Activated CD4-positive, alpha-beta T cell treated with anti-CD3 and anti-CD28 coated beads, Interleukin-2, amount 50 U/mL, for 1 hour (primary cell): ENCODE results near the gene C11orf58.

ENCODE experiments used
- DNase-seq: peaks from one replicate; pipeline ENCODE4 v3.0.0-alpha.2; 2020

Gene C11orf58

DNA sequence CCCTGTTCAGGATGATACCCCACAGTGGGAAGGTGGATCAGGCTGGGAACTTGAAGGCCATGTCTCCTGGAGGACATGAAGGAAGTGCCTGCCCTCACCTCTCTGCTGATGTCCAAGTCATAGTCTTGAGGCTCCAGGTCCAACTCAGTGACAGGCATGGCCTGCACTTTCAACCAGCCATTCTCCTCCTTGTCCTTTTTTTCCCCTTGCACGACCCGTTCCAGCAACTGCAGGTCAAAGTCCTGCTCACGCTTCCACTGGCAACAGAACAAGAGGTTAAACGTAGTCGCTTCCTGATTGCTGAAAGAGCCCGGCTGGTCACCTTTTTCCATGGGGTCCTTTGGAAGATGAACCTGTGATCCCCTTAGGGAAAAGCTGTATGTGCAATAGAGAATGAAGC lies 47.7 kb downstream of the C11orf58 start:
- DNase-seq: no peak

- no peak for DNase-seq
Observed at GRCh38 chr11:16787035-16787742, 48.7 kb downstream of the C11orf58 start.

GRCh38 chr11:16788141-16789062 lies 50.0 kb downstream of the C11orf58 start:
- peak; percentile 48 for DNase-seq

DNA sequence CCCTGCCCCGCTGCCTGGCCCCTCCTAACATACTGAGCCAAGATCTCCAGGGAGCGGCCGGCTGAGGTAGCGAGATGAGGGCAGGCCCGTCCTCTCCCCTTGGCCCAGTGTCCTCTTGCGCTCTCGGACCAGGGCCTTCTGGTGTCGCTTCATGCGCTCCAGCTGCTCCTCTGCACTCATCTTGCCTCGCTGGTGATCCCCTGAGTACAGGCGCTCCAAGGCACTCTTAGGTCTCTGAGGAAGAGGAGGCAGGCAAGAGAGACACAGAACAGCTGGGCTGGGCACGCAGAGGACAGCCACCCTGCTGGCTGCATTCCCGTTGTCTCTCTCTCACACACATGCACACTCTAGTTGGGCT lies 50.6 kb downstream of the C11orf58 start:
- DNase-seq: no peak

GRCh38 chr11:16789560-16790485 lies 51.4 kb downstream of the C11orf58 start:
- DNase-seq: no peak

DNA sequence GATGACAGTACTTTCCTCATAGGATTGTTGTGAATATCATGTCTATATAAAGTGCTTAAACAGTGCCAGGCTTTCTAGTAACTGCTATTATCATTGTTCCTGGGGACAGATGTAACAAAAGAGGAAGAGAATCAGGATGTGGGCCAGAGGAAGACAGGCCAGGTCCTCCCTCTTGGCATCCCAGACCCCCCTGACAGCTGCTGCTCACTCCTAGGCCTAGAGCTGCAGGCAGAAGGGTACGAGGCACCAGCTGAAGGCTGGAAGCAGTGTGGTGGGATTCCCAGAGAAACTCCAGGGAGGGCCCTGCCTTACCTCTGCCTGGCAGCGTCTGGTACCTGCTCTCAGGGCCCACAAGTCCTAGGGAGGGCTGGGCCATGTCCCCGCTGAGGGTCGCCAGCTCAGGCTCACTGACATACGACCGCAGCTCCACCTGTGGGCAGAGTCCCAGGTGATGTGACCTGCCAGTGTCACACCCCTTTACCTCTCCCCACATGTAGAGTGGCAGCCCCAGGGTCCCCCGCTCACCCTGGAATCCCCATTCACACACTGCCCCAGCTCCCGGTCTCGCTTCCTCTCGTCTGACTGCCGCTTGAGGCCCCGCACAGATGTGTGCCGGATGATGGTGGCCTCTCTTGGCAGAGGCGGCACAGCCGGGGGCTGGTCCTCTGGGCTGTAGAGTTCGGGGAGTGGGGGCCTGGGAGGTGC lies 52.2 kb downstream of the C11orf58 start:
- no peak for DNase-seq

- DNase-seq: no peak
Observed at GRCh38 chr11:16791191-16791961, 52.9 kb downstream of the C11orf58 start.

DNA sequence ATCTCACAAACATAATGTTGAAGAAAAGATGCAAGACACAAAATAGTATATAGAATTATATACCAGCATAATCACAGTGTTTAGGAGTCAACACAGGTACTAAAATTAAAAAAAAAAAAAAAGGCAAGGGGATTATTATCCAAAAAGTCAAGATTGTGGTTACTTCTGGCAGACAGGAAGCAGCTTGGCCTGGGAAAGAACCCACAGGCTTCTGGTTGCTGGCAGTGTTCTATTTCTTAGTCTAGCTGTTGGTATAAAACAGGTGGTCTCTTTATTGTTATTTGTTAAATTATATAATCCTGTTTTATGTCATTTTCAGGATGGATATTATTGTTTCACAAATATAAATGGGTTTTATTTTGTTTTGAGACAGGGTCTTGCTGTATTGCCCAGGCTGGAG lies 54.0 kb downstream of the C11orf58 start:
- DNase-seq: no peak

DNA sequence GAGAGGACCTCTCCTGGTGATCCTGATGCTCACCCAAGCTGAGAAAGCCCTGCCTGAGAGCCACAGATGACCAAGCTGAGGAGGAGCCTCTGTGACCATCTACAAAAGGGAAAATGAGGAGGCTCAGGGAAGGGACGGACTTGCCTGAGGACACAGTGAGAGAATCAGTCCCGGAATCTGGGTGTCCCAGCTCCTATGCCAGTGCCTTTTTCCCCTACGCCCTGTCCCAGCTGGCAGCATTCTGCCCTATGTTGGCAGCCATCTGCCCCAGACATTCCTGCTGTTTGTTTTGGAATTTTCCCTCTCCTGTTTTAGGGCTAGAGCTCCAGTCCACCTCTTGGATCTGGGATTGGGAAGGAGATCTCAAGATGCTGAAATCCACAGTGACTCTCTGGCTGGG lies 54.6 kb downstream of the C11orf58 start:
- no peak for DNase-seq

- no peak for DNase-seq
Observed at GRCh38 chr11:16793511-16793910, 55.1 kb downstream of the C11orf58 start.

- DNase-seq: no peak
Observed at GRCh38 chr11:16794047-16794818, 55.8 kb downstream of the C11orf58 start.

DNA sequence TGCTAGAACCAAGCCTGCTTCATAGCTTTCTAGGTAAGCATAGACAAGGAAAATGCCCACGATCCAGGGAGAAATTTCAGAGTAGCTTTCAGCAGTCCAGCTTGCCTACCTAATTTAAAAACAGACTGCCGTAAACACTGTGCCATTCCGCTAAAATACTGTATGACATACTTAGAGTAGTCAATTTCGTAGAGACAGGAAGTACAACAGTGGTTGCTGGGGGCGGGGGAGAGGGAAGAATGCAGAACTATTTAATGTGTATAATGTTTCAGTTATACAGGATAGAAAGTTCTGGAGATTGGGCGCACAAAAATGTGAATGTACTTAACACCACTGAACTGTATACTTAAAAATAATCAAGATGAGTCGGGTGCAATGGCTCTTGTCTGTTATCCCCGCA lies 56.7 kb downstream of the C11orf58 start:
- DNase-seq: no peak

DNA sequence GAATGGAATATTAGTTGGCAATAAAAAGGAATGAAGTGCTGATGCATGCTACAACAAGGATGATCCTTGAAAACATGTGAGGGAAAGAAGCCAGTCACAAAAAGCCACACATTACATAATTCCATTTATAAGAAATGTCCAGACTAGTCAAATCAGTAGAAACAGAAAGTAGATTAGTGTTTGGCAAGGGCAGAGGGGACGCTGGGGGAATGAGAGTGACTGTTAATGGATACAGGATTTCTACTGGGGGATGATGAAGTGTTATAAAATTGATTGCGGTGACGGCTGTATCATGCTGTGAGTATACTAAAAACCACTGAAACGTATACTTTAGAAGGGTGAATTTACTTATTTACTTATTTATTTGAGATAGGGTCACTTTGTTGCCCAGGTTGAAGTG lies 57.9 kb downstream of the C11orf58 start:
- DNase-seq: no peak

- no peak for DNase-seq
Observed at GRCh38 chr11:16797776-16798175, 59.3 kb downstream of the C11orf58 start.

DNA sequence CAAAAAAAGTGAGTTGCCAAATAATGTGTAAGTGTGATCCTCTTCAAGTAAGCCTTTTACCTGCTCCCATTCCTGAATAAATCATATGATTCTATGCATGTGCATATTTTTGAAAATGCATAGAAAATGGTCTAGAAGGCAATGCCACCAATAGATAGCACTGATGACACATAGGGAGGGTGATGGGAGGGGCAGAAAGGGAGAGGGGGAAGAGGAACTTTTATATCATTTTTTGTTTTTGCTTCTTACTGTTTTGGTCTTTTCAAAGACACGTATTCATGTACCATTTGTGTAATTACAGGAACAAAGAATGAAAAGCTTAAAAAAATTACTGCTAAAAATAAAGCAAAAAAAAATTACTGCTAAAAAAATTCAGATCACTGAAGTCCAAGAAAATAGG lies 60.8 kb downstream of the C11orf58 start:
- no peak for DNase-seq

GRCh38 chr11:16799890-16800289 lies 61.4 kb downstream of the C11orf58 start:
- no peak for DNase-seq

DNA sequence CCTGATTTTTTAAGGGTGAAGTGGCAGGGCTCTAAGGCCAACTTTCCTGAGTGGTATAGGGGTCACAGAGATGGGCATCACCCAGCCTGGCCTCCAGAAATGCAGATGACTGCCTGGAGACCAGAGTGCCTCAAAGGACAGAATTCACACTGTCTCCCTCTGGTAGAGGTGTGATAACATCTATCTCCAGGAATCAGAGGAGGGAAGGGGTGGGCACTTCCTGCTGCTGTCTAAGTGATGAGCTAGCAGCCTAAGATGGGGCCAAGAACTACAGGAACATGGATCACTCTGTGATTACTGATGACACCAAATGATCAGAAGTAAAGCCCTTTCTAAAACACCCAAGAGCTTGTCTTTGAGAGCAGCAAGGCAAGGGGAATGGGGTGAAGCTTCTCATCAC lies 61.9 kb downstream of the C11orf58 start:
- no peak for DNase-seq

DNA sequence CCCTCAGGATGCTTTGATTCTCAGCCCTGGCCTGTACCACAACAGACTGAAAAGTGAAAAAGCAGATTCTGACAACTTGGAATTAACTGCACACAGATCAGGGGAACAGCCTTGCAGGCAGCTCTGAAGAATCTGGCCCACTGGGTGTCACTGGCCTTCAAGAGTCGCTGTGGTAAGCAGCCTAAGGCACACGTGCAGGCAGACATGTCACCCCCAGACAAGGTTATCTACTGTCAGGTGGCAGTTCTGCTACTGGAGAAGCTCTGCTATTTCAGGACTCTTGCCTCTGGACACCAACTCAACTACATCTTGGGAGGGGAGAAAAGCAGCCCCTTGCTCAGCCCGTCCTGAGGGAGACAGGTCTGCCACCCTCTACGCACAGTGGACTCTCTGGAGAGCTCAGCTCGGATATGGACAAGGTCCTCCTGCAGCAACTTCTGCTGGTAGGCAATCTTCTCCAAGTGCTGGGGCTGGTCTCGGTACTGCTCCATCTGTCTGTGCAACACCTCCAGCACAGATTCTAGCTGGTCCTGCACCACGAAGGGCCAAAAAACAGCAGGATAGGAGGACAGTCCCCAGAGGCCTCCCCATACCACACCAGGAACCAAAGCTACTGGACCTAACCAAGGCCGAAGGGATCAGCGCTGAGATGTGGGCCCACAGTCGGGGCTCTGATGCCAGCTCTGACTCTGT lies 63.0 kb downstream of the C11orf58 start:
- no peak for DNase-seq

DNA sequence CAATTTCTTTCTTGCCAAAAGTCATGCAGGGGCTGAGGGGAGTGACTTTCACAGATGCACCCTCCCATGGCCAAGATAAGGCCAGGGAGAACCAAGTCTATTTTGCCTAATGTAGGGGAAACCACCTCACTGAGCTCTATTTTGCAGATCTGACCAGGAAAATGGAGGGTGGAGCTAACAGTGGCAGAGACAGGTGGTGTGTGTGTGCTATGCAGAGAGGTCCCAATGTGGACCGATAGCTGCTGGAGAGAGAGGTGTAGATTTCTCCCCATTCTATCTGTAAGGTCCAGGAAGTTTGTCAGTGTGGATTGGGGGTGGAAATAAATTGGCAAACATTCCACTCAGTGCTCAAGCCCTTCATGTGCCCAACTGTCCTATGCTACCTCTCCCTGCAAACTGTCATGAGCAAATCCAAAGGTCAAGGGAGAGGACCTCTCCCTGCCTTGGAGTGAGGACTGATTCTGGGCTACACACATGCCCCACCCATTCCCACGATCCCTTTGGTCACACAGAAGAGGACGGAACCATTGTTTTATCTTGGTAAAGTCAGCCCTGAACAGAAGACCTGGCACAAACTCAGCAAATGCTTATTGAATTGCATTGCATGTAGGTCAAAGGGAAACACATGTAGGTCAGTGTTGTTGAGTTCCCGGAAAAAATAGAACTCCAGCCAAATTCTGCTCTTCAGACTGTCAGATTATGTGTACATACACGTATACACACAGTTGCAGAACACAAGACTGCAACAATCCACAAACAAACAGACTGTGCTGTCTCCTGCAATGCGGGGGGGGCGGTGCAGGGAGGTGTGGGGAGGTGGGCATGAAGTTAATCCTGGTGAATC lies 65.9 kb downstream of the C11orf58 start:
- no peak for DNase-seq
